GM23338 (cell line): ENCODE data around the gene PHC2.

Experiments used
- CTCF ChIP-seq, 2 experiments: fragments of 200-600 bp in 1 of 2; sonication (generic) in 1 of 2; conservative IDR thresholded peaks; 2 replicates each; pipeline versions ENCODE4 v1.5.1 to v1.6.1; 2016 to 2017; ENCODE audit warnings: antibody characterized with exemption in 2 of 2, low read depth in 2 of 2, mild to moderate bottlenecking in 2 of 2, moderate library complexity in 1 of 2
- EZH2 ChIP-seq: fragments of 200-600 bp; sonication (generic); IDR thresholded peaks from one replicate; pipeline ENCODE4 v1.8.0; 2017; ENCODE audit warnings: antibody characterized with exemption, mild to moderate bottlenecking, low read depth; ENCODE audit not compliant: unreplicated experiment
- EZH2phosphoT487 ChIP-seq: fragments of 200-600 bp; sonication (generic); IDR thresholded peaks from one replicate; pipeline ENCODE4 v1.8.1; 2018; ENCODE audit warnings: antibody characterized with exemption; ENCODE audit not compliant: unreplicated experiment
- POLR2AphosphoS5 ChIP-seq: IDR thresholded peaks from 2 replicates; pipeline ENCODE4 v1.6.1; 2016; ENCODE audit warnings: antibody characterized with exemption, low read depth
- REST ChIP-seq: IDR thresholded peaks from one replicate; pipeline ENCODE4 v1.6.1; 2018; ENCODE audit warnings: antibody characterized with exemption; ENCODE audit not compliant: unreplicated experiment
- STAT1 ChIP-seq: IDR thresholded peaks from one replicate; pipeline ENCODE4 v1.6.1; 2016; ENCODE audit warnings: antibody characterized with exemption; ENCODE audit not compliant: unreplicated experiment

- TF ChIP-seq CTCF (conservative IDR thresholded peaks at IDR 0.05; ENCODE audit: low read depth in 2 of 2) (no peak), STAT1 (no peak), POLR2AphosphoS5 (no peak), REST (no peak), EZH2 (no peak), EZH2phosphoT487 (no peak)
Observed at GRCh38 chr1:33414879-33415278, 16.0 kb downstream of the PHC2 start.
